GM19395 (cell line): Measurements from ENCODE around the gene ARL15.
A peak's percentile ranks its signal among the peaks of the same experiment; 100 is the strongest.

Experiments
- ATAC-seq: cut with Tn5 transposase; IDR thresholded peaks from one replicate; pipeline ENCODE4 v1.9.1; 2021; ENCODE audit warnings: mild to moderate bottlenecking, moderate library complexity; ENCODE audit not compliant: unreplicated experiment

The ARL15 gene

DNA sequence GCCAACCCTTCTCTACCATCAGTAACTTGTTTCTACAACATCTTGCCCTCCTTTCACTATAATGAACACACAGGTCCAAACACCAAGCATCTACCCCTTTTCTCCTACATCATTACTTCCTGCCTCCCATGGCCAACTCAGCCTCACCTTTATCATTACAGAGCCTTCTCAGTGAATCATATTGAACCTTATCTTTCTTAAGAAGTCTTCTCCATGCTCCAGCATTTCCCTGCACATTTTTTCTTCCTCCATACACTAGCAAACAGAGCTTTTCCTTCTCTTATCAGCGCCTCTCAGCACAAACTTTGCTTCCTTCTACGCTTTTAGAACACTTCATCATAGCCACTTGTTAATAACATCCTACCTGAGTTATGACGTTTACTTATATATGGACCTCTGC is 148.2 kb downstream of the ARL15 start:
- no peak for ATAC-seq

DNA sequence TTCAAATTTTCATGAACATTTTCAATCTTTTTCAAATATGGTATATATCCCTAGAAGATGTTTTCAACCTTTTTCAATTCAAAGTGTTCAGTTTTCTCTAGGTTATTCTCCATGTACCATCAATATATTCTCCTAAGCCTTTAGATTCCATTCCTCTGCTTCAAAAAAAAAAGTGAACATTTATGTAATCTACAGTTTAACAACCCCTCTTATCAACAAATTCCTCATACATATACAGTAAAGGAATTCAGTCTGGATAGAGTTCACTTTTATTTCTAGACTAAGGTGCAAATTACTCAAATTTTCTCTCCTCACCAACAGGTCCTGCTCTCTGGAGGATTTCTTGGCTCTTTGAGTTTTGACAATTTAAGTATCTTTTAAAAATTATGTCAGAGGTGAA is 150.0 kb downstream of the ARL15 start:
- no peak for ATAC-seq

DNA sequence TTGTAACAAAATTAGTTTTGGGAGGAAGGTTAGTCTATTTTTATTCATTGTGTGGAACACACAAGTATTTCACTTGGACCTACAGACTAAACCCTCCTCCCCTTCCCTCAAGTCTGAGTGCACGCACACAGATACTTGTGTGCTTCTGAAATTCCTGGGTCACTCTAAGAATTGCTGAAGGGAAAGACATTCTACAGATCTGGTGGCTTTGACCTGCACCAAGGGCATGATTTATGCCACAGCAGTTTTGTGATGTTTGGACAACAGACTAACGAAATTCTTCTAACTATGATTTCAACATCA is 150.5 kb downstream of the ARL15 start:
- ATAC-seq = no peak

DNA sequence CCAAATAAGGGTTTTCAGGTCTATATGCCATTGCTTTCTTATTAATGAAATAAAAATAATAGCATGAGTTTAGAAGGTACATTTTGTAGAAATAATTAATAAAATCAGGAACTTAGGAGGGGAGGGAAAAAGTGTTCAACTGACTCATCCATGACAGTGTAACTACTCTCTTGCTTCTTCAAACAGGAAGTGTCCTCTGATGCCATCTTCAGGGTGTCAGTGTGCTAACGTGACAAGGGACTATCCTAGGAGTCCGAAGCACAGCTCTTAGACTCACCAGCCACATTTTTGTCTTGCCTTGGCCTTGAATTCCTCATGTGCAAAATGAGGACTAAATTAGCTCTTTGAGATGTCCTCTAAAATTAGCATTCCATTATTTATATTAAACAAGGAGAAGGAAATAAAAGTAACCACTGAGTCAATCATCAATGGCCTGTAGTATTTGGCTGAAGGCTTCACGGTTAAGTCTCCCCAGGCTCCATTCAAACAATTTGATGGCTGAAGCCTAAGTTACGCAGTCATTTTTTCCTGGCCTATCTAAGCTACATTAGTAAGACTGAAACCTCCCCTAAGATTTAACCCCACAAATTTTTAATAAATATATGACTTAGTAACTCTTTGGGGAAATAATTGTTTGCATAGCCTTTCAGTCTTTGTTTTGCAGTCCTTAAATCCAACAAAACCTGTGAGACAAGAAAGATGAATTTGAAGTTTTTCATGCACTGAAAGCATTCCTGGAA is 151.1 kb downstream of the ARL15 start:
- ATAC-seq = peak; percentile 75

DNA sequence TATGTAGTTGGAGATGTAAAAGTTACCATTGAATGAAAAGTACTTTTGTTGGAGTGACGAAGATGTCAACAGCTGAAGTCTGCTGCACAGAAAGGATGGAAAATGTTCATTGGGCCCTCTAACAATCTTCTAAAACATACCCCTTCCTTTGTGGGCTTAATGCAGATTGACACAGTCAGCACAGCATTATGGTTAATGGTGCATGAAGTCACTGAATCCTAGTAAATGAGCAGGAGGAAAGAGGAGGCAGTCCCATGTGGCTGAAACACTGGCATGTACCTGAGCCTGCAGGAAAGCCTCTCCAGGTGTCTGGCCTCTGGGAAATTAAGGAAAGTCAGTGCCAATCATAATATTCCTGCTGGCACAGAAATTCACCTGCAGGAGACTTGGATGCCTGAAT is 153.8 kb downstream of the ARL15 start:
- no peak for ATAC-seq

DNA sequence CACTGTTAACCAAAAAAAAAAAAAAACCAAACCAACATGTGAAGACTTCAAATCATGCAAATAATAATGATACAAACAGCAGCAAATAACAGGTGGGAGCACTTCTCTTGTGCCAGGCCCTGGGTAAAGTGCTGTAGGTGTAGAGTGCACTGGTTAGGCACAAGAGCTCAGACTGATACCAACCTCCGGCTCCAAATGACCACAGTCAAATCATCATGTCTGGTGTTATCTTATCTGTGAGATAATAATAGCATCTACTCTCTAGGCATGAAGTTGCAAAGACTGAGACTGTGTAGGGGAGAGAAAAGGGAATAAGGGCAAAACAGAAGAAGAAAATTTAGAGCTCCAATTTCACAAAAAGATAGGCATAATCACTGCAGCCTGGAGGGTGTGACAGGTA is 159.5 kb downstream of the ARL15 start:
- ATAC-seq = no peak

DNA sequence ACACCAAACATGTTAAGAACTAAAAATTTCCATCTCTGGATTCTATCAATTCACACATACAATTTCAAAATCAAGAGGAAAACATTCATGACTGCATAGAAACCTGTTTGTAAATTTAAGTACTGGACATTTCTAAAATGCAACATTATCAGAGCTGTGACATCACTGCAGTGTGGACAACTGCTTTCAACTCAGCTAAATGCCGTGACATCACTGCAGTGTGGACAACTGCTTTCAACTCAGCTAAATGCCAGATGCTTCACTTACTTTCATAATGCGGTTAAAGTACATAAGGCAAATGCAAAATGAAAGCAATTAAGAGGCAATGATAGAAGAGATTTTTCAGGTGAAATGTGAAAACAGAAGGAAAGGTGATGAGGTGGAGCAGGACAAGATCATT is 161.5 kb downstream of the ARL15 start:
- ATAC-seq = no peak

DNA sequence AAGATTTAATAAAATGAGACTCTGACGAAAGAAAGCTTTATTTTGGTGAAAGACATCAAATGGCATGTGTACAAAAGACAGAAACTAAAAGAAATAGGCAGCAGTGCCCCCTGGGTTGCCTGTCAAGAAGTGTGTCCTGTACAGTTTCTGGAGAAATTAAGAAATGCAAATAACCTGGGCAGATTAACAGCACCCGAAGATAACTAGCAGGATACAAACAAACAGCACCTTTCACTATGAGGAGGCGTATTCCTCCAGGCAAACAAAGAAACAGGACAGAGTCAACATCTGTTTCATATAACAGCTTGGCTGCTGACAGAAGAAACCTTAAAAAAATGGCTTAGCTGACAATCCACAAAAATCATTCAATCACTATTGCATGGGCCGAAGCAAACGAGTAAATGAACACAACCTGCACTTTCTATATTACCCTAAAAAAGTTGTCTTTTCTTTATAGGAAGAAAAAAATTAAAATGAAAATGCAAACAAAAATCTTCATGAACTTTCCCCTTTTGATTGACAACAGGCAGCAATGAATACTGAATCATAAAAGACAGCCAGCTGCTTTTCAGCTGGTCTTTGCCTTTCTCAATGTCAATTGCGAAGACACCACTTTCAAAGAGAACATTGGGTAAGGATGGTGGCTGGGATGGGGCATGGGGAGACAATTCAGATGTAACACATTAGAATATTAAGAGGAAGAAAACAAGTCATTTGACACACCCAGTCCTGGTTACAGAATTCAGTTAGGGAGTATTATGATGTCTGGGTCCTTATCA is 162.1 kb downstream of the ARL15 start:
- ATAC-seq = no peak

DNA sequence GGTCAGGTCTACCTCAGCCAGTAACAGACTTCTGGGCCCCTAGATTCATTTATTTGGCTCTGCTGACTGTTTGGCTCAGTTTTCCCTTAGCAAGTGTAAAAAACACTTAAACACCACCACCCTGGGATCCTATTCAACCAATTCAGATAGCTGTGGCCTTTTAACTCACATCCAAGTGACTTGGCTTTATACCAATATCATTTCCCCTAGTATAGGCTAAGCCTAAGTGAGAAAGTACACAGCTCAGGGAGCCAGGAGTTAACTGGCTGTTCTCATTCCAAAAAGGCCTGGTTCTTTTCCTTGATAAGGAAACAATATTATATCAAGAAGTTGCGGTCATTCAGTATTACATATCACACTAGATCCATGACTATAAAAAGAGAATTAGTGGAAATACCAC is 163.5 kb downstream of the ARL15 start:
- no peak for ATAC-seq

DNA sequence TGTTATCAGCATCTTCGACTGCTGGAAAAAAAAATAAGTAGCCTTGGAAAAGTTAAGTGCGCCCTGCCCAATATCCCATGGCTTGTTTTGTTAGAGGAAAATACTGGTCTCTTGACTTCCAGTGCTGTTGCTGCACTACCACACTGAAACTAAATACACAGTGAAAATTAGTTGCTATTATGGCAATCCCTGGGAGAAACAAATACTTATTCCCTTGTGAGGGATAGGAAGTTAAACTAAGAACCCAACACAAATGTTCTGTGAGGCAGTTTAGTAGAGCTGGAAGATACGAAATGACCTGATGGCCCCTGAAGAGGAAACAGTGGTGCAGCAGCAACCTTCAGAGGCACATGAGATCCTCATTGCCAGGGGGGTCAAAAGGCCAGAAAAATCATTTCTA is 164.0 kb downstream of the ARL15 start:
- ATAC-seq = no peak

DNA sequence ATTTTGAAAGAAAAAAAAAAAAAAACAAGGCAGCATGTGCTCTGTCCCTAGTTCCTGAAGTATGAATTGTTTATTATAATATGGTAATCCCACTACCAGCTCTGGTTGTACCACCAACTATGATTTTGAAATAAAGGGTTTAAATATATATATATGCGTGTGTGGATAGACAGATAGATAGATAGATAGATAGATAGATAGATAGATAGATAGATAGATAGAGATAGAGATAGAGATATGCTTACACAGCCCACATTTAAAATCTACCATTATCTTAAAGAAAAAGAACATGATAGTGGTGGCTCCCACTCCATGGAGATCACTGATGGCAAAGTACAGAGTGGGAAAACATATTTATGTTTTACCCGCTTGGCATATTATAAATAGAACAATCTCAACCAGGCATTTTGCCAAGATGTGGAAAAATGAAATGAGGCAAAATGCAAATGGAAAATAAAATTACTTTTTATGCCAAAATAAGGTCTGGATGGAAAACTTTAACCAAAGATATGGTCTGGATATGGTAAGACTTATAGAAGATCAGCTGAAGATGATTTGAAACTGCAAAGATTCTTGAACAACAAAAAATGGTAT is 170.0 kb downstream of the ARL15 start:
- no peak for ATAC-seq

DNA sequence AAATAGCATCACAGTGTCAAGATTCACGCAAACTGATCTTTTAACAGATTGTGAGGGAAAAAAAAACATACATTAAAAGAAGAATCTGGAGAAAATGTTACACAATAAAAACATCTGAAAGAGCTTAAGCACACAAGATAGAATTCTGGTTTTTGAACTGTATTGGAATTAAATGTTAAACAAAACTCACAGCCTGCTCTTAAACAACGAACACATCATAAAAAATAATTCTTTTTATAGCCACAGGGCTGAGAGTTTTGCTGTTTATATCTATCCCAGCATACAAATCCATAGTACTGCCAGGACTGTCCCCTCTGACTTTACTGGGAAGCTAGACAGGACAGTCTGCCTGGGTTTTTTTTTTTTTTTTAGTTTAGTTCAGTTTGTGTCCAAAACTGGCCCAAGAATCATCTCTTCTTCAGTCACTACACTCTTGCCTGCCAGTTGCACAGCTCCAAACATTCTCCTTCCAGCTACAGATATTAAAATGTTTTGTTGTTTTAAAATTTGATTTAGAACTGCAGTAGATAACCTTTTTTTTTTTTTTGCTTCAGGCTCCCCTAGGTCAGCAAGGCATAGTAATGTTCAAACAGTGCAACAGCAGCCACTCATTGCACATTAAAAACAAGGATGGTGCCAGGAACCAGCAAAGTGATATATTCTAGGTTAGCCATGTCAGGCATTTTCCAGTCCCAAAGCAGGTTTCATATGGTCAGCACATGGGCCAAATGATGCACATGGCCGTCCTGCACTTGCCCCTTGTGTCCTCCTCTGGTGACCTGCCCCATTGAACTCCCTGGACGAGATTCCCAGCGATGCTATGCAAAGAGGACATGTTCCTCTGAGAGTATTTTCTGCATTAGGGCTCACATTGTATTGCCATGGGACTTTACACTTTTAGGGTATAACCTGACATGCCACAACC is 173.6 kb downstream of the ARL15 start:
- ATAC-seq = no peak

DNA sequence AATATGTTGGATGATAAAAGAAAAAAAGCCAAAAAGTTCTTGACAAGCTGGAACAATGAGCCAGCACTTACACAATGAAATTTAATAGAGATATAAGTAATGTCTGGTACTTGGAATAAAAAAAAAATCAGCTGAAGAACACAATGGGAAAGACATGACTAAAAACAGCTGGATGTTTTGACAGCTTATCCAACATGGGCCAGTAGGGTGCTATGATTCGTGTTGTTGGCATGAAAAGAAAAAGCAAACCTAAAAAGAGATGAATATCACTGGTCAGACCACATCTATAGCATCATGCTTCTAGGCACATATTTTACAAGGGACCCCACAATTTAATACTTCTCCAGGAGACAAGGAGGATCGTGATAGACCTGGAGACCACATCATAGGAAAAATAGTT is 175.3 kb downstream of the ARL15 start:
- no peak for ATAC-seq

DNA sequence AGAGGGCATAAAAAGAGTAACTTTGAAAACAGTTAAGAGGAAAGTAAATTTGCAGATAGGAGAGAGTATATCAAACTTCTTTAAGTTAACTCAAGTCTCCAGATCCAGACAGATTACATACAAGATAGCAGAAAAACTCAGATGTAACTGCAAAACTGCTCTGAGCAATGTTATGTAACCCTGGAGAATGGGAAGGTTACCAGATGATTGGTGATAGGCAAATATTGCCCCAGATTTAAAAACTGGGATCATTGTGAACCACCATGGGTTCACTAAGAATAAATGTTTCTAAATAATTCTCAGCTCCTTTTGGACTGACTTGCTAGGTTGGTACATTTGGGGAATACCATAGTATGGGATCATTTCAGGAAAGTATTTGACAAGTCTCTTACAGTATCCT is 176.5 kb downstream of the ARL15 start:
- no peak for ATAC-seq

DNA sequence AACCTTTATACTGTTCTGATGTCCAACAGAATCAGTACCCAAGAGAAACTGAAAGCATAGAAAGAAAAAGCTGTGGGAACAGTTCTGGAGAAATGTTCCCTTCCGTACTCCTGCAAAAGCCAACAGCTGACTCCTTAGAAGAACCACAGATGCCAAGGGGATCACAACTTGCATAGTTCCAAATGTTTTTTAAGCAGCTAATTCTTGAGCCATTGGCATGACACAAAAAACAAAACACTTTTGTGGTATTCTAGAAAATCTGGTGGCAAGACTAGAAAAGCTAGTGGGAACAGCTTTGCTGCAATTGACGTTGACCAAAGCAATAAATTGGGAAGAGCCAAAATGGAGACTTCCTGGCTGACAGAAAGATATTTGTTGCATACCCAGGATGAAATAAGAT is 189.9 kb downstream of the ARL15 start:
- ATAC-seq = no peak

DNA sequence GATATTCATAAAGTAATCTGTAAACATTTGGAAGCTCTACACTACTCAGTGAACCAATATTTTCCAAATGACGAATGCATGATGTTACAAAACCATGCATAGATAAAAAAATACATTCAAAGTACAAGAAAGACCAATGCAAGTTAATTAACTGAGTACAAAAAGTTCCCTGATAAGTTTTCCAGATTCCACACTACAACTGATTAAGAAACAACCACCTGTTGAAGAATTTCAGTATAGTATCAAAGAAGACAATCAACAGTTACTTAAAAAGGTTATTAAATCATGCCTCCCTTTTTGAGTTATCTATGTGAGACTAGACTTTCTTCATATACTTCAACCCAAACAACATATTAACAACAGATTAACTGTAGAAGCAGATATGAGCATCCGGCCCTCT is 192.4 kb downstream of the ARL15 start:
- ATAC-seq = no peak

DNA sequence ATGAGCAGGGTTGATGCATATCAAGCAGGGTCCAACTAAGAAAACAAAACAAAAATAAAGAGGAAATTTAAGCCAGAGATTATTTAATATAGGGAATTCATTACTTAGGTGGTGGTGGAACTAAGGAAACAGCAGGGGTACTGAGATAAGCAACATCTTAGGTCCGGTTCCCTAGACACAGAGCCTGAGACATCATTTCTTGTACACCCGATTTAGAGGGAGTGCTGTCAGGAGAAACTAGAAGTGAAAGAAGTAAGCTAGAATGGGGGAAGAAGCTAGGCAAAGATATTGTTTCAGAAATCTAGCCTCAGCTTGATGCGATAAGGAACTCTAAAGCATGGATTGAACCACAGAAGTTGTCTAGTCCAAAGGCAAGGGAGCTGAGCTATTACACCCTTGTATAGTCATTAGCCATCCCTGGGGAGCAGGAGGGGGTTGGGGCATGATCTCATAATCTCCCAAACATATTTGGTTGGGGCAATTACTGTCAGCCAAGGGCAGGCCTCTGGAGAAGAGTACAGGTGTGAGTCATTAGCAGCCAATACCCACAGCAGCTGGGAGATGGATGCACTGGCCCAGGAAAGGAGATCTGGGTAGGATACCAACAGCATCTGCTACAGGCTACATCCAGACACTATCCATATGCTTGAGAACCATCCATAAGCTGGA is 194.5 kb downstream of the ARL15 start:
- ATAC-seq = no peak

DNA sequence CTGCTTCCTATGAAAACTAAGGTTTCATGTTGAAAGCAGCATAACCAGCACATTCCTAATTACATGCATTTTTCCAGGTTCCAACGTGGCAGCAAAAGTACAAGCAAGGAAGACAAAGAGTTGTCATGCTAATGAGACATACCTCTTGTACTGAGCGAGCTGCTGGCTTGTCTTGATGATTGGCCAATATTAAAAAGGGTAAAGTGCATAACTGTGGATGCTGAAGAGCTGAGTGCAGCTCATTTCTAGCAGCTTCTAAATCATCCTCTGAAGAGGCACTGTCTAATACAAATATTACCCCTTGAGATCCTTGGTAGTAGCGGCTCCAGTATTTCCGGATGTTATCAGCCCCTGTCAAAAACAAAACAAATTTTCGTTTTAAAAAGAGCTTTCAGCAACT is 197.3 kb downstream of the ARL15 start:
- ATAC-seq = no peak

DNA sequence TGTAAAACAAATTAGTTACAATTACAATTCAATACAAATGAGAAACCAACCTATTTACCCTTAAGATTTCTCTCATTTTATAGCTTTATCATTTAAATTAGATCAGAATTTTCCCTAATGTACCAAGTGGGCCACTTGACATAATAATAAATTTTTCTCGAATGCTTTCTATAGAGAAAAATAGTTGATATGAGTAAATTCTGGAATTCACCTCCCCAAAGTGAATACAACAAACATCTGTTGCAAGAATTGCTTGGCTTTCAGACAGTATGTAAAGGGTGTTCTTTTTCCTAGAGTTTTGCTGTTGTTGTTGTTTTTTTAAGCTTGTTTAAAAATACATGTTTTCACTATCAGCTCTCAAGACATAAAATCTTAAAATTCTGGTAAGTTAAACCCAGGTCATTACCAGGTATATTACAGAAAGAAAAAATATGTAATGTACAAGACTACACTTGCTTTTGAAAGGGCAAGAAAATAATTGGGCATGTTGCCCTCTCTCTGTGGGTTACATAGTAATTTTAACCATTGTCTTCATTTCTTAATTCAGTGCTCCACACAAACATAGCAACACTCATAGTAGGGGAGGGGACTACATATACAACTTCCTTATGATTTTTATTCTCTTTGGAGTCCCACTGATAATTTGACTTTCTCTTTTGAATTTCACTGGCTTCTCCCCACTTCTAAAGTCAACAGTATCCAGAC is 200.6 kb downstream of the ARL15 start:
- no peak for ATAC-seq

DNA sequence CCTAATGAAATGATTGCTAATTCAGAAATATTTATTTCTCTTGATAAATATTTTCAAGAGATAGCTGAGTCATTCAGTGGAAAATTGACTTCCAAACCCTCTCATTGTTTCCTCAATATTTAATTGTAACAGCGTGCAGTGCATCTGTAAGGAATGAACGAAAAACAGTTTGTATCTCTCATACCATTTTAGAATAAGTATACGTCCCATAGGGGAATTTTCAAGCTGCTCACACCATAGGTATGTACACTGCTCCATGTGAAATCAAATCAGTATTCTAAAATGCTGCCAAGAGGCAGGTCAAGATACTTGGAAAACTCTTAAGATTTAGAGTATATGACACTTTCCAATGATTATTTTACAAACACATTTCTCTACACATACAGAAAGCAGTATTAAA is 202.2 kb downstream of the ARL15 start:
- no peak for ATAC-seq
